IMR-90 (cell line): ENCODE data around the gene KDM4E.

Experiments used
- POLR2A ChIP-seq: IDR thresholded peaks from 2 replicates; pipeline ENCODE4 v1.6.1; 2012; ENCODE audit warnings: mild to moderate bottlenecking, low read depth, low read length
- RAD21 ChIP-seq: IDR thresholded peaks from 2 replicates; pipeline ENCODE4 v1.6.1; 2012; ENCODE audit warnings: low read length, improper control_type of control experiment
- RFX5 ChIP-seq: IDR thresholded peaks from 2 replicates; pipeline ENCODE4 v1.8.0; 2012; ENCODE audit warnings: low read depth, mild to moderate bottlenecking, low read length, moderate library complexity
- TF ChIP-seq, protein P1 (sequence below): conservative IDR thresholded peaks from 2 replicates; pipeline ENCODE4 v1.5.1; 2012; ENCODE audit warnings: mild to moderate bottlenecking, low read depth, low read length, improper control_type of control experiment

DNA sequence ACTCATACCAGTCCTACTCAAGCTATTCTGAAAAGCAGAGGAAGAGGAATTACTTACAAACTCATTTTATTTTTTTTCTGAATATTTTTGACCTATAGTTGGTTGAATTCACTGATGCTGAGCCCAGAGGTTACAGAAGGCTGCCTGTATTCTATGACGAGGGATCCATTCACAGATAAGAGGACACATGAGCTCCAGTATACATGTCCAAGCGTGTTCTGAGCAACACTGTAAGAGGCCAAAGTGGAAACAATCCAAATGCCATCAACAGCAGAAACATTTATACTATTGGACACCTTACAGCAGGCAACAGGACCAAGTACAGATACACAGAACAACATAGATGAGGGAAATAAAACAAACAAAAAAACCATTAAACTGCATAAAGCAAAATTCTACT lies 10.3 kb downstream of the KDM4E start:
- TF ChIP-seq, protein P1, sequence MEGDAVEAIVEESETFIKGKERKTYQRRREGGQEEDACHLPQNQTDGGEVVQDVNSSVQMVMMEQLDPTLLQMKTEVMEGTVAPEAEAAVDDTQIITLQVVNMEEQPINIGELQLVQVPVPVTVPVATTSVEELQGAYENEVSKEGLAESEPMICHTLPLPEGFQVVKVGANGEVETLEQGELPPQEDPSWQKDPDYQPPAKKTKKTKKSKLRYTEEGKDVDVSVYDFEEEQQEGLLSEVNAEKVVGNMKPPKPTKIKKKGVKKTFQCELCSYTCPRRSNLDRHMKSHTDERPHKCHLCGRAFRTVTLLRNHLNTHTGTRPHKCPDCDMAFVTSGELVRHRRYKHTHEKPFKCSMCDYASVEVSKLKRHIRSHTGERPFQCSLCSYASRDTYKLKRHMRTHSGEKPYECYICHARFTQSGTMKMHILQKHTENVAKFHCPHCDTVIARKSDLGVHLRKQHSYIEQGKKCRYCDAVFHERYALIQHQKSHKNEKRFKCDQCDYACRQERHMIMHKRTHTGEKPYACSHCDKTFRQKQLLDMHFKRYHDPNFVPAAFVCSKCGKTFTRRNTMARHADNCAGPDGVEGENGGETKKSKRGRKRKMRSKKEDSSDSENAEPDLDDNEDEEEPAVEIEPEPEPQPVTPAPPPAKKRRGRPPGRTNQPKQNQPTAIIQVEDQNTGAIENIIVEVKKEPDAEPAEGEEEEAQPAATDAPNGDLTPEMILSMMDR, result no peak
- TF ChIP-seq RAD21 (no peak), RFX5 (no peak), POLR2A (no peak)
